Dermis microvascular lymphatic vessel endothelial cell (primary cell): ENCODE results near the gene C19orf53. TPM values are rescaled to one million over a fixed set of nuclear protein-coding genes. Genes with fewer than 3 reads are reported as not detected.
A peak's percentile ranks its signal among the peaks of the same experiment; 100 is the strongest.

Experiments used
- DNase-seq, 2 donors: peaks; one replicate each; pipeline versions ENCODE4 v3.0.0 to v3.0.0-alpha.2; 2010; ENCODE audit warnings: low read depth in 2 of 2
- total RNA-seq: library from RNA; depleted of rRNA; stranded (reverse); fragments of >200 nt; gene quantifications from 2 replicates; pipeline ENCODE4 v1.2.1, GENCODE V29; 2014

C19orf53 gene
- total RNA-seq, 1 donor from 2014 or later, result 32.9 TPM

GRCh38 chr19:13825489-13826441 lies 51.5 kb downstream of the C19orf53 start:
- DNase-seq, result peak in 1 of 2 donors; percentile 32

GRCh38 chr19:13826652-13827235 lies 52.5 kb downstream of the C19orf53 start:
- DNase-seq, result no peak

DNA sequence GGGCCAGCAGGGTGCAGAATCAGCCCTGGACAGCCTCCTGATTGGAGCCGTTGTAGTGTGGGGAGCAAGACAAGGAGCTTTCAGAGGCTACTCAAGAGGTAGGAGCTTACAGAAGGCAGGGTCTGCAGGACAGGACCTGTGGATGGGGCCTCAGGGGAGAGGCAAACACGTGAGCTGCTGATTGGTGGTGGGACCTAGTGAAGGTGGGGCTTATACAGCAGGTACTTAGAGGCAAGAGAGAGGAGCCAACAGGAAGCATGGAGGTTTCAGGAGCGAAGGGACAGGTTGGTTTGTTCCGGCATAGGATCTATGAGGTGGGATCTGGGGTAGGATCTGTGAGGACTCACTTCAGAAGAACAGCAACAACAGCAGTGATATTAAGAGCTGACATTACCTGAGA lies 53.4 kb downstream of the C19orf53 start:
- DNase-seq, result no peak

Other genes starting within 250 kb of the C19orf53 start
- gene MRI1, start 9.9 kb upstream of the C19orf53 start, total RNA-seq, result 20.4 and 24.5 TPM in 2 replicates
- 8.5 and 18.6 TPM in 2 replicates for gene ZSWIM4, start 21.0 kb downstream of the C19orf53 start, total RNA-seq
- 0.25 TPM in 1 of 2 replicates, not detected in the other for gene NANOS3, start 102.7 kb downstream of the C19orf53 start, total RNA-seq
- gene BRME1, start 131.7 kb downstream of the C19orf53 start, total RNA-seq, result 0.25 and 0.39 TPM in 2 replicates
- 3.7 and 5.6 TPM in 2 replicates for gene CC2D1A, start 131.7 kb downstream of the C19orf53 start, total RNA-seq
- gene PODNL1, start 164.0 kb downstream of the C19orf53 start, total RNA-seq, result 0.25 TPM in 1 of 2 replicates, not detected in the other
- 7.1 and 10.4 TPM in 2 replicates for gene DCAF15, start 178.1 kb downstream of the C19orf53 start, total RNA-seq
- 1.8 and 3.8 TPM in 2 replicates for gene RFX1, start 231.9 kb downstream of the C19orf53 start, total RNA-seq